T-helper 2 cell treated with Interferon-gamma antibody and Interleukin-4, amounts not matched to agents 5 μg/mL and 100 μg/mL, for 36 hours (primary cell): ENCODE results near the gene KIF1A.
"Not testable (repeated sequence)": the region's sequence is repeated elsewhere in the genome, so short reads cannot be mapped to it uniquely, and the experiment has no call there.

ENCODE experiments used
- DNase-seq: peaks from one replicate; pipeline ENCODE4 v3.0.0; 2021; ENCODE audit warnings: low spot score
- H3K27ac Mint-ChIP-seq: one replicate; pipeline ENCODE4 v1.8.0; 2021; ENCODE audit warnings: mild to moderate bottlenecking, mixed read lengths
- H3K27me3 Mint-ChIP-seq: one replicate; pipeline ENCODE4 v1.8.0; 2021; ENCODE audit warnings: low read depth, mixed read lengths
- H3K36me3 Mint-ChIP-seq: one replicate; pipeline ENCODE4 v1.8.0; 2021; ENCODE audit warnings: low read depth, mixed read lengths
- H3K4me1 Mint-ChIP-seq: one replicate; pipeline ENCODE4 v1.8.0; 2021; ENCODE audit warnings: low read depth, mixed read lengths
- H3K4me3 Mint-ChIP-seq: one replicate; pipeline ENCODE4 v1.8.0; 2022; ENCODE audit warnings: mild to moderate bottlenecking, moderate library complexity, mixed read lengths
- H3K9me3 Mint-ChIP-seq: one replicate; pipeline ENCODE4 v1.8.0; 2021; ENCODE audit warnings: mixed read lengths

KIF1A gene

DNA sequence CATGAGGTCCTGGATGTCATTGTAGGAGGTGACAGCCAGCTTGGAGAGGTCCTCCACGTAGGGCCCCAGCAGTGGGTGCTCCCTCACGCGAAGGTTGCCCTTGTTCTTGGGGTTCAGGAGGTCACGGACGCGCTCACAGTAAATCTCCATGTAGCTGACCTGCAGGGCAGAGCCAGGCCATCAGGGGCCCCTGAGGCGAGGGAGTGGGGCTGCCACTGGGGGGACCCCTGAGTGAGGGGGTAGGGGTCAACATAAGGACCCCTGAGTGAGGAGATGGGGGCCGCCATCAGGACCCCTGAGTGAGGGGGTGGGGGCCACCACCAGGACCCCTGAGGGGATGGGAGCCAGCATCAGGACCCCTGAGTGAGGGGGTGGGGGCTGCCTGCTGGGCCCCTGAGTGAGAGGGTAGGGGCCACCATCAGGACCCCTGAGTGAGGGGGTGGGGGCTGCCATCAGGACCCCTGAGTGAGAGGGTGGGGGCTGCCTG is 33.6 kb downstream of the KIF1A start:
- no peak for DNase-seq
- no peak overlapping the region for H3K4me3 Mint-ChIP-seq
- H3K4me1 Mint-ChIP-seq: no peaks in the 10 kb centered on the region
- H3K9me3 Mint-ChIP-seq: no peaks in the 10 kb centered on the region
- no peak overlapping the region for H3K27ac Mint-ChIP-seq
- H3K36me3 Mint-ChIP-seq: no peaks in the 10 kb centered on the region
- H3K27me3 Mint-ChIP-seq: no peaks in the 10 kb centered on the region

DNA sequence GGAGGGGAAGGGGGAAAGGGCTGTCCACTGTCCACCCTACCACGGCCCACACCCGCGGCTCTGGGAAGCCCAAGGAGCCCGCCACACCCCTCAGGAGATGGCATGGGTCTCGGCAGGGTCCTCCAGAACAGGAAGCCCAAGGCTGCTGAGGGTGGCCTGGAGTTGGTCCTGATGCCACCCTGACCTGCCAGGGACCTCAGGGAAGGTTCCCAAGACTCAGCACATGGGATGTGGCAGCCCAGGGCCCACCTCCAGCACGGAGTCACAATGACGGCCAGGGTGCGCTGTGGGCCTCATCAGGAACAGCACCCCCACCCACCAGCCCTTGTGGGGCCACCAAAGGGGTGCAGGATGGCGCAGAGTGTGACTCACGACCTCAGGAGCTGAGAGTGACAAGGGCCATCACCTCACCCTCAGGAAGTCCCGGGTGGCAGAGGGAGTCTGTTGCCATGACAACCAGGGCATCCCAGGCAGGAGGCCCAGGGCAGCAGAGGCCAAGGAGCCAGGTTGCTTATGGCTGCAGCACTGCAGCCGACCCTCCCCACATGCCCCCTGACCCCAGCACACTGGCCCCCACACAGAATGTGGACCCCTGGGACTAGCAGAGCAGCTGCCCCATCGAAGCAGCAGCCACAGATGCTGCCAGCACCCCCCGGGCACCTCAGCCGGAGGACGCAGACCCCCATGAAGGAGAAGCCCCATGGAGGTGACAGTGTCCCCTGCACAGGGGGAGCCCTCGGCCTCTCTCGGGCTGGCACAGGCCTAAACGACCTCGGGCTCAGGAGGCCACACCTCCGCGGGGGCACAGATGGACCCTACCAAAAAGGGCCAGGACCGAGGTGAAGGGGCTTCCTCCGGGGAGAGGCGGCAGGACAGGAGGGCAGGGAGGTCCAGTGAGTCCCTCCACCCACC is 34.3 kb downstream of the KIF1A start:
- Mint-ChIP-seq H3K9me3 (no peaks in the 10 kb centered on the region), H3K36me3 (no peaks in the 10 kb centered on the region), H3K4me3 (no peak overlapping the region), H3K27ac (no peak overlapping the region), H3K27me3 (no peaks in the 10 kb centered on the region), H3K4me1 (no peaks in the 10 kb centered on the region)
- DNase-seq: no peak

DNA sequence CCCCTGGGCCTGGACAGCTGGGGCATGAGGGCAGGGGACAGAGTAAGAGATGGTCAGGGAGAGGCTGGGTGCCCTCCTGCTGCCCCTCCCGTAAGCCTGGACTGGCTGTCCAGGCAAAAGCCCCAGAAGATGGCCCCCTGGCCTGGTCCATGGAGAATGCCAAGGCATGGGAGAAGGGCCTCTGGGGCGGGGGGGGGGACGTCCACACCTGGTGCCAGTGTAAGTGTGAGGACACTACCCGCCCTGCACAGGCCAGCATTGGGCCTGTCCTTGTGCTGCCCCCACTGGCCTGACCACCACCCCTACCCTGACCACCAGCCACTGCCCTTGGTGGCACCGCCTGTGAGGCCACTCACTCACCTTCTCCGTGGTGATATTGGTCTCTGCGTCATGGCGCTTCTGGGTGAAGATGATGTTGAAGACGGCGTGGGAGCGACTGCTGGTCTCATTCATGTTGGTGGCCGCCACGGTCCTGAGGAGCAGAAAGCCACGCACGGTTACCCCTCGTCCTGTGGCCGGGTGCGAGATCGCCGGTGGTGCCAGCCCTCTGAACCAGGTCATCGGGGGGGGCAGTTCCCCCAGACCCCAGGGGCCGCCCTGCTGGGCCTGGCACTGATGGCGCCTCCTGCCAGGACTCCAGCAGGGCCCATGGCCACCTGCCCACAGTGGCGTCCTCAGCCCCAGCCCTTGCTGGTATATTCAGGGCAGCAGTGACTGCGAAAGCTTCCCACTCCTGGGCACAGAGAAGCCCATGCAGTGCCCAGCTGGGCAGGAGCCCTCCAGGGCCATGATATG is 35.2 kb downstream of the KIF1A start:
- Mint-ChIP-seq H3K4me1 (no peaks in the 10 kb centered on the region), H3K36me3 (no peaks in the 10 kb centered on the region), H3K27me3 (no peaks in the 10 kb centered on the region), H3K4me3 (no peak overlapping the region), H3K9me3 (no peaks in the 10 kb centered on the region), H3K27ac (no peak overlapping the region)
- no peak for DNase-seq

DNA sequence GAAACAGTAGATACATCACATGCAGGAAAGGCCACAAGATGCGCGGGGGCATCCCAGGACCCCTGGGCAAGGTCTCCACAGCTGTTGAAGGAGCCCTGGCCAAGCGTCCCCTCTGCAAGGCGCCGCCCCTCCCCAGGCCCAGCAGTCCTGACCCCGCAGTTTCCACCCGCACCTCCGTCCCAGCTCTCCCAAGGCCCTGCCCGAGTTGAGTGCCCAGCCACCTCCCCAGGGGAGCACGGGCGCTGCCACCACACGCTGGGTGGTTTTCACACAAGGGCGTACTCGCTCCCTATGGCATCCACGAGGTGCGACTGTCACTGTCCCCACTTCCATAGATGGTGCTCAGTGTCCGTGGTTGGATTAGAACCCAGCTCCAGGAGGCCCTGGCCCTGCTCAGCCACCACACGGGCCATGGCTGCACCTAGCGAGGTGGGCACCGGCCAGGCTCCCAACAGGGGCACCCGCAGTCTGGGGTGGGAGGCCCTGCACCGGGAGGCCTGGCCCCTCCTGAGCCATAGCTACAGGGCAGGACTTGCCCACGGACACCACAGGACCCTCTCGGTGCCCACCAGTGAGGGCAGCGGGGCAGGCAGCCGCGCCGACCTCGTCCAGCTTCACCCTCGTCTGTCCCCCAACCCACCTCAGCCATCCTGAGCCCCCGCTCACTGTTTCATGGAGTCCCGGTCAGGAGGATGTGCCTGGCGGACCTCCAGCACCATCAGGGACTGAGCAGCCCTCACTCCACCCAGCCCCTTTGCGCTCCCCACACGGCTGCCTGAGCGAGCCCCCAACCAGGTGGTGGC is 36.0 kb downstream of the KIF1A start:
- Mint-ChIP-seq H3K4me1 (no peaks in the 10 kb centered on the region), H3K27ac (no peak overlapping the region), H3K27me3 (no peaks in the 10 kb centered on the region), H3K9me3 (no peaks in the 10 kb centered on the region), H3K4me3 (no peak overlapping the region), H3K36me3 (no peaks in the 10 kb centered on the region)
- no peak for DNase-seq

DNA sequence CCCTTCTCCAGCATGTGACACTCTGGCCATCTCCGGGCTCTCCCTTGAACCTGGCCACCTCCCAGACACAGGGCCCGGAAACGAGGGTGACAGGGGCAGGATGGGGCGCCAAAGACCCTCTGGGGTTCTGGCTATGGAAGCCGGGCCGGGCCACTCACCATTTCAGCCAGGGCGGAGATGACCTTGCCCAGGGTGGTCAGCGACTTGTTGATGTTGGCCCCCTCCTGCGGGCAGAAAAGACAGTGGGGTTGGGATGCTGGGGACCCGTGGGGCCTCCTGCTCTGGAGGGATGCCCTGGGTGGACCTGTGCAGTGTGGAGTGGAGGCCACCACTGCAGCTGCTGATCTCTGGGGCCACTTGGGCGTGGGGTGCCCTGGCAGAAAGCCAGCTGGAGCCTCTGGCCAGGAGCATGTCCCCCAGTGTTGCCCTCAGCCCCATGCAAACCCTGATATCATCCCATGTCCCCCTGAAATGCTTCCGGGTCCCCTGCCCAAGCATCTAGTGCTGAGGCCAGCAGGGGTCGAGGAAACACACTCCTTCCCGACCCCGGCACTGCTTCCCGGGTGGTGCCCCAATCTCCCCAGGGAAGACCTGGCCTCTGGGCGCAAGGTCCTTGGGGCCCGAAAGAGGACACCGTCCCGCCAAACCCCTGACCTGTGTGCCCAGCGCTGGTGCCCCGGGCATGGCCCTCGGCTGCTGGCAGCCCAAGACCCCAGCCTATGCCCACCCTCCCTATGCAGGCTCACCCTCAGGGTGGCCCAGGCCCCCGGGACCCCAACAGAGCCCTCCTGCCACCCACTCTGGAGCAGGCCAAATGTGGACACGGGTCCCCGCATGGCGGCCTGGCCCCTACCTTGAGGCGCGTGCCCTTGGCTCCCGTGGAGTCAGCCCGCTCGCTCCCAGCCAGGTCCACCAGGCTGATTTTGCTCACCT is 36.9 kb downstream of the KIF1A start:
- H3K4me1 Mint-ChIP-seq: no peaks in the 10 kb centered on the region
- H3K27me3 Mint-ChIP-seq: no peaks in the 10 kb centered on the region
- H3K4me3 Mint-ChIP-seq: no peak overlapping the region
- no peaks in the 10 kb centered on the region for H3K36me3 Mint-ChIP-seq
- H3K9me3 Mint-ChIP-seq: no peaks in the 10 kb centered on the region
- H3K27ac Mint-ChIP-seq: no peak overlapping the region
- DNase-seq: no peak

DNA sequence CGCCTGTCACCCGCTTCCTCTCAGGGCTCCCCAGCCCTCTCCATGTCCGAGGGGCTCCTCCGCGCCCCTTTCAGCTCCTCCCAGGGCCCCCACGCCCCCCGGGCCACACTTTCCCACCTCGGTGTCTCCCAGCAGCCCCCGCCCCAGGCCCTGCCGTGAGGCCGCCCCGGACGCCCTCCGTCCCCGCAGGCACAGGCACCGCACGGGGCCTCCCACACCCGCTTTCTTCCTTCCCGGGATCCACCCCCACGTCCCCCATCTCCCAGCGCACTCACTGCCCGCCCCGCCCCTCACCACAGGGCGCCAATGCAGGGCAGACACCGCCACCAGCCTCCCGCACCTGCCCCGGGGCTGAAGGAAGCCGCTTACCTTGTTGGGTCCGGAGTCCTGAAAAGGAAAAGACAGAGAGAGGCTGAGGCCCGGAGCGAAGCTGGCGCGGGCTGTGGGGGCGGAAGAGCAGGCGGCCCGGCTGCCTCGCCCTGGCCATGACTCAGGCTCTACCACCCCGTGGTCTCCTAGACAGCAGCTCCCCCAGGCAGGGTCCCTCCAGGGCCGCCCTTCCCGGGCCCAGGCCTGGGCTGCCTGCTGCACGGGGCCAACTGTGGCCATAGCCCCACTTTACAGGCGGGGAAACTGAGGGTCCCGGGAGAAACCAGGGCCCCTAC is 37.7 kb downstream of the KIF1A start:
- H3K4me3 Mint-ChIP-seq: no peak overlapping the region
- H3K27me3 Mint-ChIP-seq: no peaks in the 10 kb centered on the region
- no peaks in the 10 kb centered on the region for H3K4me1 Mint-ChIP-seq
- H3K27ac Mint-ChIP-seq: no peak overlapping the region
- no peaks in the 10 kb centered on the region for H3K9me3 Mint-ChIP-seq
- no peaks in the 10 kb centered on the region for H3K36me3 Mint-ChIP-seq
- no peak for DNase-seq

DNA sequence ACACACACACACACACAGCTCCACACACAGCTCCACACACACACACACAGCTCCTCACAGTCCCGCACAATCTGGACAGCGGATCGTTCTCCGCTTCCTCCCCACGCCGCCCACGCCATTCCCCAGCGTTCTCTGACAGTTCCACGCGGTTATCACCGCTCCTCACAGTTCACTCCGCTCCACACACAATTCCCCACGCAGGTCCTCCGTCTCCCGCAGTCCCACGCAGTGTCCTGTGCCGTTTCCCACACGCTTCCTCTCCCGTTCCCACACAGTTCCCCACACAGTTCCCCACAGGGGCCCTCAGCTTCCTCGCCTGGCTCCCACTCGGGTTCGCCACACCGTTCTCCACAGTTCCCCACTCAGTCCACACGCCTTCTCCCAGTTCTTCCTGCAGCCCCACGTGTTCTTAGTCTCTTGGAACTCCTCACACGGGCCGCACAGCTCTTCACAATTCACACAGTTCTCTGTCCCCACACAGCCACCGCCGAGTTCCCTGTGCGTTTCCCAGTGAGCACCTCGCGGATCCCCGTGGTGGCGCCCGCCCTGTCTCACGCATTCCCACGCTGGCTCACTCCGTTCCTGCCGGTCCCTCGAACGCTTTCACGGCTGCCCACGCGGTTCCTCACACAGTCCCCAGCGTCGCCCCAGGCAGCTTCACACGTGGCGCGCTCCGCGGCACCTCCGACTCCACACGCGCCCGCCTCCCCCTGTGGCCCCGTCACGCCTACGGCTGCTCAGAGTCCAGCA is 38.4 kb downstream of the KIF1A start:
- no peak for DNase-seq
- Mint-ChIP-seq H3K4me1 (no peaks in the 10 kb centered on the region), H3K27me3 (no peaks in the 10 kb centered on the region), H3K36me3 (no peaks in the 10 kb centered on the region), H3K9me3 (no peaks in the 10 kb centered on the region), H3K27ac (no peak overlapping the region), H3K4me3 (no peak overlapping the region)

DNA sequence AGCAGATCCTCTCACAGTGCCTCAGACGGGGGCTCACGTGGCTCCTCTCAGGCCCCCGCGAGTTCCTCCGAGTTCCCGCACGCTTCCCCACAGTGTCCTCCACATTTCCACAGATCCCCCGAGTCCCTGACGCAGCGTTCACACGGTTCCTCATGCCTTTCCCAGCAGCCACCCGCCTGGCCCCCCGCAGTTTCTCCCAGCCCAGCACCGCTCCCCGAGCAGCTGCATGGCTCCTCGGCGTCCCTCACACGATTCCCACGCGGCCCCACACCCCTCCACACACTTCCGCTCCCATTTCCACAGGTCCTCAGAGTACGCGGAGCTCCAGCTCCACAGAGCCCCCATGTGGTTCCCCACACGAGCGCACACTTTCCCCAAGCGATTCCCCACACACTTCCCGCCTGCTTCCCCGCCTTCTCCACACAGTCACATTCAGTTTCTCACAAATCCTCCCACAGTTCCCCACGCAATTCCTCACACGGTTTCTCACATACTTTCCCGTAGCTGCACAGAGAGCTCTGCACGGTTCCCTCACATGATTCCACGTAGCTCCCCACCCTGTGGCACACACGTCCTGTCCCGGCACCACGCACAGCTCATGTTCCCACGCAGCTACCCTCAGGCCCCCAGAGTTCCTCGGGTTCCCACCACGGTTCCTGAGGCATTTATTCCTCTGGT is 39.9 kb downstream of the KIF1A start:
- Mint-ChIP-seq H3K4me3 (no peak overlapping the region), H3K9me3 (no peaks in the 10 kb centered on the region), H3K36me3 (no peaks in the 10 kb centered on the region), H3K27ac (no peak overlapping the region), H3K4me1 (no peaks in the 10 kb centered on the region), H3K27me3 (no peaks in the 10 kb centered on the region)
- DNase-seq: no peak

DNA sequence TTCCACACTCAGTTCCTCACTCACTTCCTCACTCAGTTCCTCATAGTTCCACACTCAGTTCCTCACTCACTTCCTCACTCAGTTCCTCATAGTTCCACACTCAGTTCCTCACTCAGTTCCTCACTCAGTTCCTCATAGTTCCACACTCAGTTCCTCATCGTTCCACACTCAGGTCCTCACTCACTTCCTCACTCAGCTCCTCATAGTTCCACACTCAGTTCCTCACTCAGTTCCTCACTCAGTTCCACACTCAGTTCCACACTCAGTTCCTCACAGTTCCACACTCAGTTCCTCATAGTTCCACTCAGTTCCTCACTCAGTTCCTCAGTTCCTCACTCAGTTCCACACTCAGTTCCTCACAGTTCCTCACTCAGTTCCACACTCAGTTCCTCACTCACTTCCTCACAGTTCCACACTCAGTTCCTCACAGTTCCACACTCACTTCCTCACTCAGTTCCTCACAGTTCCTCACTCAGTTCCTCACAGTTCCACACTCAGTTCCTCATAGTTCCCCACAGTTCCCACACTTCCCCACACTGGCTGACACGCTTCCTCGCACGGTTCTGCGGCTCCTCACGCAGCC is 40.7 kb downstream of the KIF1A start:
- not testable (repeated sequence) for H3K36me3 Mint-ChIP-seq, H3K27me3 Mint-ChIP-seq, H3K27ac Mint-ChIP-seq

DNA sequence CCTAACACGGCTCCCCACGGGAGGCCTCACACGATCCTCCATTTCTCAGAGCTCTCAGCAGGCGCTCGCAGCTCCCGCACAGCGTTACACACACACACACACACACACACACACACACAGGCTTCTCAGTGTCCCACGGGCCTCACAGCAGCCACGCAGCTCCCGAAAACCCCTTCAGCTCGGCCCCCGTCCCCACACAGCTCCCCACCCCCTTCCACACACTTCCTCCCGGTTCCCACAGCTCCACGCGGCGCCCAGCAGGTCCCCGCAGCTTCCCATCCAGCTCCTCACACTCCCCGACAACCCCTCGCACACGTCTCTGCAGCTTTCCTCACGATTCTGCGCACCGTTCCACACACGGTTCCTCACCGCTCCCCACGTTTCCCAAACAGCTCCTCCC is 41.6 kb downstream of the KIF1A start:
- H3K4me3 Mint-ChIP-seq: no peak overlapping the region
- H3K9me3 Mint-ChIP-seq: no peaks in the 10 kb centered on the region
- H3K36me3 Mint-ChIP-seq: no peaks in the 10 kb centered on the region
- DNase-seq: no peak
- no peaks in the 10 kb centered on the region for H3K27me3 Mint-ChIP-seq
- H3K27ac Mint-ChIP-seq: no peak overlapping the region
- H3K4me1 Mint-ChIP-seq: no peaks in the 10 kb centered on the region

More for the DNA sequence above, 40.7 kb downstream of the KIF1A start:
- H3K4me3 Mint-ChIP-seq, H3K9me3 Mint-ChIP-seq, DNase-seq, H3K4me1 Mint-ChIP-seq: not testable (repeated sequence)

DNA sequence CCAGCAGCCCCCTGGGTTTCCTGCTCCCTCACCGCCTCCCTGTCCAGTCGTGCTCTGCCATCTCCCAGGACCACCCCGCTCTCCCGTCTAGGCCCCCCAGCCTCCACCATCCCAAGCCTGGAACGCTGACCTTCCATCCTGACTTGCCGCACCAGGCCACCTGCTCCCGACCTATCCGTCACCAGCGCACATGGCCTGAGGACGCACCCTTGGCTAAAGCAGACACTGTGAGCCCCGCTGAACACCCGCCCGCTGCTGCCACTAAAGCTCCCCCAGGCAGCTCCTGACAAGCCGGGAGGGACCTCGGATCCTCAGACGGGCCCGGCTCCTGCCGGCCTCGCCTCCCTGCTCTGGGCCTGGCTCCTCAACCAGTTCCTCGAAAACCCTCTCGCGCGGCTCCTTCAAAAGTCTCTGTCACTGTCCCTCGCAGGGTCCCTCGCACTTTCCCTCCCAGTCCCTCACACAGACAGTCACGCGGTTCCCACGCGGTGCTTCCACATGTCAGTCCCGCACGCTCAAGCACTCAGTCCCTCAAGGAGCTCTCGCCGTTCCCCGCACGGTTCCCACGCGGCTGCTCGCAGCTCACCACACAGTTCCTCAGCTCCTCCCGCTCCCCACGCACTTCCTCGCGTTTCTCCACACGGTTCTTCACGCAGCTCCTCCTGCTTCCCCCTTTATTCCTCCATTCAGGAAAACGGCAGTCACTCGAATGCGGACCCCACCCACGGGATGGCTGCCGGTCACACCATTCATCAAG is 42.4 kb downstream of the KIF1A start:
- H3K9me3 Mint-ChIP-seq: no peaks in the 10 kb centered on the region
- no peak overlapping the region for H3K4me3 Mint-ChIP-seq
- H3K4me1 Mint-ChIP-seq: no peaks in the 10 kb centered on the region
- no peak for DNase-seq
- no peak overlapping the region for H3K27ac Mint-ChIP-seq
- H3K27me3 Mint-ChIP-seq: no peaks in the 10 kb centered on the region
- no peaks in the 10 kb centered on the region for H3K36me3 Mint-ChIP-seq
